ENCODE data around the gene CCDC149.

The CCDC149 gene

DNA sequence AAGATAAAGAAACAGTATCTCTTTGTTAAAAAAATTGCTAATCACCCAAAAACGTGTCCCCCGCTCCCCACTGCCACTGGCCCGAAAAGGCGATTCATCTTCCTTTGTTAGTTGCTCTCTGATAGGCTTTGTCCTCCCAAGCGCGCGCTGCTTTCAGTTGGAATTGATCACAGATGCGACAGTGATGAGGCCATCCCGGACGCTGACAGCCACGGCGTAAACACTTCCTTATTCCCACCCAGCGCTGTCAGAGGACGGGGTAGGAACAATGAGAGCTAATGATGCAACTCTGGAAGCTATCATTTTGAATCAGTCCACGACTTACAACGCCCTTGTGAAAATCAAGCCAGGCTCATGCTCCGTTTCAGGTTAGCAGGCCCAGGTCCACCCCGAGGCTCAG lies 96.0 kb downstream of the CCDC149 start:
- H3K4me3 ChIP-seq (ENCODE audit: low read depth, low read length, poor library complexity, severe bottlenecking), result no peak overlapping the region
- H3K9me2 ChIP-seq (ENCODE audit: low read depth, low read length), result no peaks in the 10 kb centered on the region
- no peaks in the 10 kb centered on the region for H3K9me3 ChIP-seq (ENCODE audit: low read length)
- no peaks in the 10 kb centered on the region for H3K79me2 ChIP-seq (ENCODE audit: insufficient read depth, low read length)
- no peak overlapping the region for H3K27ac ChIP-seq (ENCODE audit: low read depth, low read length, poor library complexity, severe bottlenecking)
- H2AFZ ChIP-seq (ENCODE audit: low read length), result no peak overlapping the region
- no peaks in the 10 kb centered on the region for H3K27me3 ChIP-seq (ENCODE audit: insufficient read depth, low read length)
- H3K9ac ChIP-seq (ENCODE audit: low read length), result no peak overlapping the region
- H3K4me1 ChIP-seq (ENCODE audit: insufficient read depth, low read length, severe bottlenecking), result no peaks in the 10 kb centered on the region
- no peaks in the 10 kb centered on the region for H4K20me1 ChIP-seq (ENCODE audit: insufficient read depth, low read length)
- H3F3A ChIP-seq (ENCODE audit: insufficient read depth, low read length), result no peaks in the 10 kb centered on the region
- no peaks in the 10 kb centered on the region for H3K36me3 ChIP-seq (ENCODE audit: insufficient read depth, low read length)
- TF ChIP-seq, protein P1, sequence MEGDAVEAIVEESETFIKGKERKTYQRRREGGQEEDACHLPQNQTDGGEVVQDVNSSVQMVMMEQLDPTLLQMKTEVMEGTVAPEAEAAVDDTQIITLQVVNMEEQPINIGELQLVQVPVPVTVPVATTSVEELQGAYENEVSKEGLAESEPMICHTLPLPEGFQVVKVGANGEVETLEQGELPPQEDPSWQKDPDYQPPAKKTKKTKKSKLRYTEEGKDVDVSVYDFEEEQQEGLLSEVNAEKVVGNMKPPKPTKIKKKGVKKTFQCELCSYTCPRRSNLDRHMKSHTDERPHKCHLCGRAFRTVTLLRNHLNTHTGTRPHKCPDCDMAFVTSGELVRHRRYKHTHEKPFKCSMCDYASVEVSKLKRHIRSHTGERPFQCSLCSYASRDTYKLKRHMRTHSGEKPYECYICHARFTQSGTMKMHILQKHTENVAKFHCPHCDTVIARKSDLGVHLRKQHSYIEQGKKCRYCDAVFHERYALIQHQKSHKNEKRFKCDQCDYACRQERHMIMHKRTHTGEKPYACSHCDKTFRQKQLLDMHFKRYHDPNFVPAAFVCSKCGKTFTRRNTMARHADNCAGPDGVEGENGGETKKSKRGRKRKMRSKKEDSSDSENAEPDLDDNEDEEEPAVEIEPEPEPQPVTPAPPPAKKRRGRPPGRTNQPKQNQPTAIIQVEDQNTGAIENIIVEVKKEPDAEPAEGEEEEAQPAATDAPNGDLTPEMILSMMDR (IDR thresholded peaks at IDR 0.05; ENCODE audit: low read length), result no peak
- TF ChIP-seq EZH2 (IDR thresholded peaks at IDR 0.05; ENCODE audit: borderline replicate concordance, low read length), result no peak
- no peak overlapping the region for H3K4me2 ChIP-seq (ENCODE audit: low read length)

DNA sequence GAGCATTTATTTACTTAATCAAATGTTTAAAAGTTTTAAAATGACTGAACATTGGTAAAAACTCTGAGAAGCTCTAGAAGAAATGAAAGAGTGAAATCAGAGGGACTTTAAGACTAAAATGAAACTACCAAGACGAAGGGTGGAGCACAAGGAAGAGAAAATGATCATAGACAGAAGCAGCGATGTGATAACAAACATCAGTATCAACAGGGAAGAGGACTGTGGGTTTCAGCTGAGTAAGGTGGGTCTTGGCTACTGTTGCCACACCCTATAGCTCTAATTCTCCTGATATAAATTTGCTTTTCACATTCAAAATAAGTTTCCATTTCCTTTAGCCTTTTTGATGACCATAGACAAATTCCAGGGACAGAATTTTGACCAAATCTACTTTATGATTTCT lies 99.1 kb downstream of the CCDC149 start:
- Histone ChIP-seq H3K27me3 (ENCODE audit: insufficient read depth, low read length) (no peaks in the 10 kb centered on the region), H3K9me2 (ENCODE audit: low read depth, low read length) (no peaks in the 10 kb centered on the region), H3K36me3 (ENCODE audit: insufficient read depth, low read length) (no peaks in the 10 kb centered on the region), H3K9ac (ENCODE audit: low read length) (no peak overlapping the region), H3K4me3 (ENCODE audit: low read depth, low read length, poor library complexity, severe bottlenecking) (no peak overlapping the region), H4K20me1 (ENCODE audit: insufficient read depth, low read length) (no peaks in the 10 kb centered on the region), H3F3A (ENCODE audit: insufficient read depth, low read length) (no peaks in the 10 kb centered on the region), H3K4me1 (ENCODE audit: insufficient read depth, low read length, severe bottlenecking) (no peaks in the 10 kb centered on the region), H3K27ac (ENCODE audit: low read depth, low read length, poor library complexity, severe bottlenecking) (no peak overlapping the region), H2AFZ (ENCODE audit: low read length) (no peak overlapping the region), H3K4me2 (ENCODE audit: low read length) (no peak overlapping the region), H3K79me2 (ENCODE audit: insufficient read depth, low read length) (no peaks in the 10 kb centered on the region), H3K9me3 (ENCODE audit: low read length) (no peaks in the 10 kb centered on the region)
- TF ChIP-seq, protein P1 (IDR thresholded peaks at IDR 0.05; ENCODE audit: low read length), result no peak
- TF ChIP-seq EZH2 (IDR thresholded peaks at IDR 0.05; ENCODE audit: borderline replicate concordance, low read length), result no peak

DNA sequence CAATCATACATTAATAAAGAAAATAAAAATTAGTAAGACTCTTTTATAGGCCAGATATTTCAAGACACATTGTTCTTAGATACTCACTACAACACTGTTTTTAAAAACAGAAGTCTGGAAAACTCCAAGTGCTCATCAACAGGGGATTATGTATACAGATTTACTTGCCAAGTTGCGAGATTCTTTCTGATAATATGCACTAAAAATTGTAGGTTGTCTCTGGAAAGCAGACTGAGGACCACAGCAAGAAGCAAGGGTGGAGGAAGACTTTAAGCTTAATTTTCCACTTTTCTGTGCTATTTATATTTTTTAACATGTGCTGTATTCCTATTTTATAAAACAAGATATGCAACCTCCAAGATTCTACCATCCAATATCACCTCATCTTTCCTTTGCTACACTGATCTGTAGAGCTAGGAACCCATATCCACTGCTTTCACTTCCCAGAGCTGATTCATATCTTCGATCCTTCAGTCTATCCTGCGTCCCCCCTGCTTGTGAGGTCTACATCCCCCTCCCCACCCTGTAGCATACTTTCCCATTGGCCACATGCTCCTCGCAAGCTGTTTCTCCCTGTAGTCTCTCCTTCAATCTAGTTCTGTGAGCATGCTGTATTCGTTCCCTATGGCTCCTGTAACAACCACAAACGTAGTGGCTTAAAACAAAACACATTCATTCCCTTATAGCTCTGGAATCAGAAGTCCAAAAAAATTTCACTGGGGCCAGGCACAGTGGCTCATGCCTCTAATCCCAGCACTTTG lies 101.8 kb downstream of the CCDC149 start:
- Histone ChIP-seq H3K9ac (ENCODE audit: low read length) (no peak overlapping the region), H3K79me2 (ENCODE audit: insufficient read depth, low read length) (no peaks in the 10 kb centered on the region), H3K27ac (ENCODE audit: low read depth, low read length, poor library complexity, severe bottlenecking) (no peak overlapping the region), H3K4me2 (ENCODE audit: low read length) (no peak overlapping the region), H3F3A (ENCODE audit: insufficient read depth, low read length) (no peaks in the 10 kb centered on the region), H3K27me3 (ENCODE audit: insufficient read depth, low read length) (no peaks in the 10 kb centered on the region), H3K9me2 (ENCODE audit: low read depth, low read length) (no peaks in the 10 kb centered on the region), H3K4me1 (ENCODE audit: insufficient read depth, low read length, severe bottlenecking) (no peaks in the 10 kb centered on the region), H3K36me3 (ENCODE audit: insufficient read depth, low read length) (no peaks in the 10 kb centered on the region), H3K9me3 (ENCODE audit: low read length) (no peaks in the 10 kb centered on the region), H4K20me1 (ENCODE audit: insufficient read depth, low read length) (no peaks in the 10 kb centered on the region), H2AFZ (ENCODE audit: low read length) (no peak overlapping the region), H3K4me3 (ENCODE audit: low read depth, low read length, poor library complexity, severe bottlenecking) (no peak overlapping the region)
- TF ChIP-seq, protein P1 (IDR thresholded peaks at IDR 0.05; ENCODE audit: low read length), result no peak
- no peak for TF ChIP-seq EZH2 (IDR thresholded peaks at IDR 0.05; ENCODE audit: borderline replicate concordance, low read length)
